WERI-Rb-1 (cell line): Measurements from ENCODE around the gene HTT.

Experiments used
- DNase-seq: peaks from one replicate; pipeline ENCODE4 v3.0.0-alpha.2; 2020
- H3K27ac ChIP-seq: fragments of 250-450 bp; sonication (Bioruptor Pico); 2 replicates; pipeline ENCODE4 v1.5.1; 2020; ENCODE audit warnings: mild to moderate bottlenecking, moderate library complexity
- H3K27me3 ChIP-seq: fragments of 250-450 bp; sonication (Bioruptor Pico); 2 replicates; pipeline ENCODE4 v1.5.1; 2021; ENCODE audit warnings: mild to moderate bottlenecking, low read depth, moderate library complexity; ENCODE audit not compliant: insufficient read depth, severe bottlenecking
- H3K36me3 ChIP-seq: fragments of 250-450 bp; sonication (Bioruptor Pico); 2 replicates; pipeline ENCODE4 v1.5.1; 2020; ENCODE audit warnings: mild to moderate bottlenecking, moderate library complexity
- H3K4me3 ChIP-seq: 2 replicates; pipeline ENCODE4 v1.5.1; 2011; ENCODE audit warnings: low read depth, mild to moderate bottlenecking, control low read depth, low read length
- H3K9me3 ChIP-seq: fragments of 250-450 bp; sonication (Bioruptor Pico); 2 replicates; pipeline ENCODE4 v1.5.1; 2021; ENCODE audit warnings: mild to moderate bottlenecking, moderate library complexity; ENCODE audit not compliant: severe bottlenecking
- TF ChIP-seq, protein P1 (sequence below): IDR thresholded peaks from 2 replicates; pipeline ENCODE4 v1.5.1; 2011; ENCODE audit warnings: low read depth, mild to moderate bottlenecking, control low read depth, inconsistent platforms, low read length

The HTT gene

DNA sequence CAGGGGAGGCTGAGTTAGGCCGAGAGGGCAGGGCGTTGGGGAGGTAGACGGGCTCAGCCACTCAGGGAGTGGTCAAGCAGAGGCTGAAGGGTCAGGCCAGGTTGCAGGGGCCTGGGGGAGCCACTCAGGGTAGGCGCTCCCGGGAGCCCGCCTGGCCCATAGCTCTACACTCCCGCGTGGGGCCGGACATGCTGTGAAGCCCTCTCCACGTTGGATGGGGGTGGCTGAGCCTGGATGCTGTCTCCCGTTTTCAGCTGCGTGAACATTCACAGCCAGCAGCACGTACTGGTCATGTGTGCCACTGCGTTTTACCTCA lies 160.5 kb downstream of the HTT start:
- DNase-seq: no peak
- Histone ChIP-seq H3K27ac (no peak overlapping the region), H3K9me3 (no peaks in the 10 kb centered on the region), H3K36me3 (peaks cover 81% of the 10 kb centered on the region), H3K4me3 (no peak overlapping the region), H3K27me3 (no peaks in the 10 kb centered on the region)
- TF ChIP-seq, protein P1, sequence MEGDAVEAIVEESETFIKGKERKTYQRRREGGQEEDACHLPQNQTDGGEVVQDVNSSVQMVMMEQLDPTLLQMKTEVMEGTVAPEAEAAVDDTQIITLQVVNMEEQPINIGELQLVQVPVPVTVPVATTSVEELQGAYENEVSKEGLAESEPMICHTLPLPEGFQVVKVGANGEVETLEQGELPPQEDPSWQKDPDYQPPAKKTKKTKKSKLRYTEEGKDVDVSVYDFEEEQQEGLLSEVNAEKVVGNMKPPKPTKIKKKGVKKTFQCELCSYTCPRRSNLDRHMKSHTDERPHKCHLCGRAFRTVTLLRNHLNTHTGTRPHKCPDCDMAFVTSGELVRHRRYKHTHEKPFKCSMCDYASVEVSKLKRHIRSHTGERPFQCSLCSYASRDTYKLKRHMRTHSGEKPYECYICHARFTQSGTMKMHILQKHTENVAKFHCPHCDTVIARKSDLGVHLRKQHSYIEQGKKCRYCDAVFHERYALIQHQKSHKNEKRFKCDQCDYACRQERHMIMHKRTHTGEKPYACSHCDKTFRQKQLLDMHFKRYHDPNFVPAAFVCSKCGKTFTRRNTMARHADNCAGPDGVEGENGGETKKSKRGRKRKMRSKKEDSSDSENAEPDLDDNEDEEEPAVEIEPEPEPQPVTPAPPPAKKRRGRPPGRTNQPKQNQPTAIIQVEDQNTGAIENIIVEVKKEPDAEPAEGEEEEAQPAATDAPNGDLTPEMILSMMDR: no peak

DNA sequence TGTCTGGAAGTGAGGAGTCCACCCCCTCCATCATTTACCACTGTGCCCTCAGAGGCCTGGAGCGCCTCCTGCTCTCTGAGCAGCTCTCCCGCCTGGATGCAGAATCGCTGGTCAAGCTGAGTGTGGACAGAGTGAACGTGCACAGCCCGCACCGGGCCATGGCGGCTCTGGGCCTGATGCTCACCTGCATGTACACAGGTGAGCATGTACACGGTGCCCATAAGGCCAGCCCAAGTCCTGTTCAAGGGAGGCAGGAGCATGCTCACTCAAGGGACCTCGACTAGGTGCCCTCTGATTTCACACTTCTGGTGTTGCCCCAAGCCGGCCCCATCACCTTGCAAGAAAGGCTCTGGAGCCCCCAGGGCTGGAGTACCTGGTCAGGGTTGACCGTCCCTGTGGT lies 161.1 kb downstream of the HTT start:
- Histone ChIP-seq H3K27ac (no peak overlapping the region), H3K27me3 (no peaks in the 10 kb centered on the region), H3K9me3 (no peaks in the 10 kb centered on the region), H3K36me3 (peaks cover 81% of the 10 kb centered on the region), H3K4me3 (no peak overlapping the region)
- no peak for DNase-seq
- TF ChIP-seq, protein P1: no peak

DNA sequence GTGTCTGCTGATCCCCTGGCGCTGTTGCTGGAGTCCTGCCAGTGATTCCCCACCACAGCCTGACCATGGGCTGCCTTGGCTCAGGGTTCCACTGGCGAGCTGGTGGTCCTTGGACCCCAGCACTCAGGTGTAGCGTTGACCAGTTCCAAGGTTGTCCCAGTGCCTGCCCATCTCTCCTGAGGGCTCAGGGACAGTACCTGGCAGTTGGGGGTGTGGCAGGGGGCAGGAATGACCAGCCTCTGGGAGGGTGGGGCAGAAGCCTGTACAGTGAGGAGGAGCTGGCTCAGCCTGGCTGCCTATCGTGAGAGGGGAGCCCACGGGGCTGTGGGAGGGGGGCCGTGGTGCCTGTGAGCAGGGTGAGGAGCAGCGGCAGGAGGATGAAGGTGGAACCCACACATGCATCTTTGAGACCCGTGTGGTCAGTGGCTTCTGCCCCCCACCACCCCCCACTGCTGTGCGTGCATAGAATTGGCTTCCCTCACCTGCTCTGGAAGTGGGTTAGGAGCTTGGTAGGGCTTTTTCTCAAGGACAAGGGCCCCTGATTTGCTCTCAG lies 161.9 kb downstream of the HTT start:
- H3K36me3 ChIP-seq: peaks cover 78% of the 10 kb centered on the region
- no peaks in the 10 kb centered on the region for H3K9me3 ChIP-seq
- DNase-seq: no peak
- H3K27ac ChIP-seq: no peak overlapping the region
- TF ChIP-seq, protein P1: no peak
- no peak overlapping the region for H3K4me3 ChIP-seq
- no peaks in the 10 kb centered on the region for H3K27me3 ChIP-seq

DNA sequence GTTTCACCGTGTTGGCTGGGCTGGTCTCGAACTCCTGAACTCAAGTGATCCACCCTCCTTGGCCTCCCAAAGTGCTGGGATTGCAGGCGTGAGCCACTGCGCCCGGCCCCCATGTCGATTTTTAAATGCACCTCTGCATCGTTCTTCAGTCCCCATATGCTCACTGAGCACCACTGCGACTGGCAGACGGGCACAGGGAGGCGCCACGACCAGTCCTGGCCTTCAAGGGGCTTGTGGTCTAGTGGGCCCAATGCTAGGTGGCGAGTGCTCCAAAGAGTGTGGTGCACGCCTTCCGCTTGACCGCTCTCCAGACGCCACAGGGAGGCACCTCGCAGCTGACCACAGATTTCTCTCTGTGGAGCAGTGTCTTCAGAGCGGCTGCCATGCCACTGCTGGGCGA lies 162.8 kb downstream of the HTT start:
- Histone ChIP-seq H3K36me3 (peaks cover 73% of the 10 kb centered on the region), H3K4me3 (no peak overlapping the region), H3K9me3 (no peaks in the 10 kb centered on the region), H3K27me3 (no peaks in the 10 kb centered on the region), H3K27ac (no peak overlapping the region)
- no peak for DNase-seq
- TF ChIP-seq, protein P1: no peak

DNA sequence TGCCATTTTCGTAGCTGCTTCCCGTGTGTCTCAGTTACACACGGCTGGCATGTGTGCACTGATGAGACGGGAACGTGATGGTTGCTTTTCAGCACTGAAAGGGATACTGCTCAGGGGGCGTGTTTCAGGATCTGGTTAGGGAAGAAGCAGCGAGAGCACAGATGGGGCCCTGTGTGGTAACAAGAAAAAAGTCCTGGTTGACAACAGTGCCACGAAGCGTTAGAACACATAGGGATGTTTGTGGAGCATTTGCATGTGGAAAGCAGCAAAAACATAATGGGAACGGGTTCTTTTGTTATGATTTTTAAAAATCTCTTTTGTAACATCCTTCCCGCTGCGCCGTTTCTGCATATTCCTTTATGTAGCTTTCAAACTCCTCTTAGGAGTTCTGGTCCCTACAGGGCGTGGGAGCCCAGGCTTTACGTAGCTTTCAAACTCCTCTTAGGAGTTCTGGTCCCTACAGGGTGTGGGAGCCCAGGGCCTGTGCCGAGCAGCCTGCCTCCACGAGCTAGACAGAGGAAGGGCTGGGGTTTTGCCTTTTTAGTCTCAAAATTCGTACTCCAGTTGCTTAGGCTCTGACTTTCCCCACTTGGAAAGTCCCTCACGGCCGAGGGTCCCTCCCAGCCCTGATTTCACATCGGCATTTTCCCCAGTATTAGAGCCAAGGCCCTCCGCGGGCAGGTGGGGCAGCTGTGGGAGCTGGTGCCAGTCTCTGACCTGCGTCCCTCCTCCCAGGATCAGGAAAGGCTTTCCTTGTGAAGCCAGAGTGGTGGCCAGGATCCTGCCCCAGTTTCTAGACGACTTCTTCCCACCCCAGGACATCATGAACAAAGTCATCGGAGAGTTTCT lies 163.5 kb downstream of the HTT start:
- Histone ChIP-seq H3K9me3 (no peaks in the 10 kb centered on the region), H3K27me3 (no peaks in the 10 kb centered on the region), H3K36me3 (peaks cover 67% of the 10 kb centered on the region), H3K4me3 (no peak overlapping the region), H3K27ac (no peak overlapping the region)
- DNase-seq: no peak
- TF ChIP-seq, protein P1: no peak

DNA sequence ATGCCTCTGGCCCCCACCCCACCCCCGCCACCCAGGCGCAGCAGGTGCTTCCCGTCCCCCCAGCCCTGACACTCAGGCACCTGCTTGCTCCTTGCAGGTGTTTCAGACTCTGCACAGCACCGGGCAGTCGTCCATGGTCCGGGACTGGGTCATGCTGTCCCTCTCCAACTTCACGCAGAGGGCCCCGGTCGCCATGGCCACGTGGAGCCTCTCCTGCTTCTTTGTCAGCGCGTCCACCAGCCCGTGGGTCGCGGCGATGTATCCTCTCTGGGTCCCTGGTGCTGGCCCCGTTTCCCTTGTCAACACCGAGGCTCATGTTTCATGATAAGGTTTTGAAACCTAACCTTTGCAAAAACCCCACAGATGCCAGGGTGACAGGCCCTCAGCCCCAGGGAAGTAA lies 164.2 kb downstream of the HTT start:
- no peak overlapping the region for H3K4me3 ChIP-seq
- H3K27ac ChIP-seq: no peak overlapping the region

More for the DNA sequence above, 164.2 kb downstream of the HTT start:
- no peak for DNase-seq
- peaks cover 61% of the 10 kb centered on the region for H3K36me3 ChIP-seq
- TF ChIP-seq, protein P1: no peak
- no peaks in the 10 kb centered on the region for H3K27me3 ChIP-seq
- no peaks in the 10 kb centered on the region for H3K9me3 ChIP-seq
